Glomerular visceral epithelial cell (primary cell): ENCODE data around the gene ANK2.

Source experiments
- DNase-seq: peaks from one replicate; pipeline ENCODE4 v3.0.0-alpha.2; 2016; ENCODE audit errors: extremely low spot score

The ANK2 gene

DNA sequence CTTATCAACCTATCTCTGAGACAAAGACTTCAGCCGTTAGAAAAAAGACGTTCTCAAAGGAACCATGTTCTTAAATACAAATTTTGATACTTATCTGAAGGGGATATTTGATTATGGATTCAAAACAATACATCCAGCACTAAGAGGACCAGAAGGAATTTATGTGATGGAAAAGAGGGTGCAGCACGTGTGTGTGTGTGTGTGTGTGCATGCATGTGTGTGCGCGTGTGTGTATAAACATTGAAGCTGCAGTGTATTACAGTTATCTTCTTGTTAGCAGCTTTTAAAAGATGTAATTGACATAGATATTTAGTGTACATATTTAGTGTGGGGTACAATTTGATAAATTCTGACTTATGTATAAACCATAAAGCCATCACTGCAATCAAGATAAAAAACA lies 44.9 kb downstream of the ANK2 start:
- no peak for DNase-seq

DNA sequence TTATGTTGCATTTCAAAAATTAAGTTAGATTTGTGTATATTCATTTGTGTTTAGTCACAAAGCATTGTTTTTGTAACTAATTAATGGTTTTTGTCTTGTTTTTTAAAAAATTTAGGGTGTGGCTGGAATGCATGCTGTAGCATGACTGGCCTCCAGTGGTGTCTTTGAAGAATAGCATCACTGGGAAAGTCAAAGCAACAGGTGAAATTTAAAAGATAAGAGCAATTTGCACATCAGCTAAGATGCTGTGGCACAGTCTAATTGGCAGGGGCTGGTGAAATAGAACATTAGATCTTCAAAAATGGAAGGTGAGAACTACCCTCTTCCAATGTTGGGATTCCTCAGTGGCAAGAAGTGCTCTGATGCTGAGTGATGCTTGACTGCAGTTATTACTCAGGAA lies 45.3 kb downstream of the ANK2 start:
- DNase-seq: peak; percentile 8

DNA sequence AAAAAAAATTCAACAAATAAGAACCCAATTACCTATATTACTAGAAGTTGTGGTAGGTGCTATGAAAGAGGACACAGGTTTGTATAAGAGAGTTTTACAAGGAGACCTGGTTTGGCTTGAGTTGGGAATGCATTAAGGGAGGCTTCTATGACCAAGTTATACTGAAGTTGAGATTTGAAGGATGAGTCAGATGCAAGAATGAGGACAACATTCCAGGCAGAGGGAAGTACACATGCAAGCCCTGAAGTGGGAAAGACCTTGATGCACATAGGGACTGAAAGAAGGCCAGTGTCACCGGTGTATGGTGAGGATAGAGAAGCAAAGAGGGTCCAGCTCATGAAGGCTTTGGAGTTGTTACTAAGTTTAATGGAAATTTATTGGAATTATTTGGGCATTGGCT lies 52.2 kb downstream of the ANK2 start:
- peak; percentile 21 for DNase-seq

DNA sequence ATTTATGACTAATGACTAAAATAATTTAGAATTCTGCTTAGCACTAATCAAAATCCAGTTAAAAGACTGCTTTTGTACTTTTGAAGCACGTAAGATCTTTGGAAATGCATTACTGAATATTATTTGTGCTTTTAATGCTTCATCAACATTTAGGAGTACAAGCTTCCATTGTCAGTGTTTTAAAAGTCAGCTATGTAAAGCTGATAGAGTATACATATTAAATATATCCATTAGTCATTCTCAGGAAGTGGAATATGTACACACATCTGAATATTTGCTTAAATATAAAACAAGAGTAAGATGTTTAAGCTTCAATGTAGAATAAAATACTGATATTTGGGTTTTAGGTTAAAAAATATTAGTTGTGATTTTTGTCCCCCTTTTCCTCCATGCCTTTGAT lies 54.1 kb downstream of the ANK2 start:
- DNase-seq: no peak

DNA sequence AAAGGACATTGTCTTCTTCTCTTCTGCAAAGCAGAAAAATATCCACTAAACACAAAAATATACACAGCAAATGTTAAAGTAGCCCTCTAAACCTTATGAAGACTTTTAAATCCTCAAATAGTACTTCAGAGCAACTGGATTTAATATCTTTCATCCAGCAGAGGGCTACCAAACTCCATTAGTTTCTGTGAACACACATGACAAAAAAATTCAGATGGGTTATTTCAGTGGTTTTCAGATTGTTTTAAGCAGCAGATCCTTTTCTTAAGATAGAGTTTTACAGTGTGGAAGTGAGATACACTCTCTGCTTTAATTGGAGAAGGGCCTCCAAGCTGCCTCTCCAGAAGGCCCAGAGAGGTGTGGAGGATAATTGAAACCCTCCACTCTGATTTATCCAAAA lies 56.7 kb downstream of the ANK2 start:
- DNase-seq: peak; percentile 43

DNA sequence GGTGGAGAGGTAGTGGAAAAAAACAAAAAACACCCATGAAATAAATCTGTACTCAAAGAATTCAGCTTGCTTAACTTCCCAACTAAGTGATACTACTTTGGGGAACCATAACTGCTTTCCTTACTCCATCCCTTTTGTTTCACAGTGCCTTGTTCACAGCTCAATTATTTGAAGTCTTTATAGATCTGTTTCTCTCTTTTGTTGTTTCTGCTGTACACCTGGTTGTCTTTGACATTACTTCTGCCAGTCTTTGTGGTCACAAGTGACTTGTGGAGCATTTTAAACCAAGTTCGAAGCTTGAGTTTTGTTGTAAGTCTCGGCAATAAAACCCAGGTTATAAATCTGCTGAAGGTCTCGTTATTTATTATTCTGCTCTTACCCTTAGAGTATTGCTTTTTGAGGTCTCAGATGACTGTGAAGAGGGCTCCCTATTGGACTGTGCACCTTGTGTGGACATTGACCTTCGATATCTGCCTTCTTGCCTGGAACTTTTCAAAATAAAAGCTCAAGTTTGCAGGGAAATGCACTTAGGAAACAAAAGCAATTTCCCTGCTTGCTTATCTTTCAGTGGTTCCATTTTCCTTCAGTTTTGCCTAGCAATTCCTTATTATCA lies 59.8 kb downstream of the ANK2 start:
- DNase-seq: no peak

DNA sequence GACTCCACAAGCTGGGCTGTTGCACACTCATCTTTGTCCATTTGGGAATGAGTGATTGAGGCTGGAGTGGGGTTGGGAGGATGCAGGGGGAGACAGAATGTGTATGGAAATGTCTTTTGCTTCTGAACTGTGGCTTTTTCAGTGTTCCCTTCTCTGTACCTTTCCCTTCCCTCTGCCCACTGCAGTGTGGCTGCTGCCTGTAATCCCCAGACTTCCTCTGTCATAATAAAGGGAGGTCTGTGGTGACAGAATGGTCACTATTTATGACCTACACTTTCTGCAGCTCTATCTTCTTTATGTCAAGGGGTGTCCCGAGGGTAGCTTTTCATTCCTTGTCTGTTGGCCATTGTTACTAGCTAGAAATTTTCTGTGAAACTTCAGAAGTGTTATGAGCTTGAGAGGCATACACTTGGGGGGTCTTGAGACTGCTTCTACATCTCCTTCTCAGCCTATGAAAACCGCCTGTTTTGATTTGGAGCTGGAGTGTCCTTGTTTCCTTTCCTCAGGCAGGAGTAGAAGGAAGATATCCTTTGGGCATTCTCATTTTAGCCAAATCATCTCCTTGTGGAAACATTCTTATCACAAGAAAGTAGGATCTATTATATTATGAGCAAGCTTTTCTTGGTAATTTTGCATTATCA lies 63.0 kb downstream of the ANK2 start:
- no peak for DNase-seq

DNA sequence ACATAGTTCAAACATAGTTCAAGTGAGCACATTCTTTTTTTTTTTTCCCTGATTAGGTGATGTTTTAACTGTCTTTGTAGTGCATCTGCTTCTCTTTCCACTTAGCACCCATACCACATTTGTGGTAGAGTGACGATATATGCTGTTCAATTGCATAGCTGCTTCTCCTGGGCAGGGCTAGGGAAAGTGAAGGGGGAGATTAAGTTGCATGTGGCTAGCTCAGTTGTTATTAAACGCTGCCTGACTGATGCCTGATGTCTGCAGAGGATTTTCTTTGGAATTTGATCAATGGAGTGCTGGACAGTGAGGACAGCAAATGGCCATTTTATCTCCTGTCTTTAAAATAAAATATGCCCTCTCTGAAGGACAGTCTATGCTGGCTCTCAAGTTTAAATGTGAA lies 63.7 kb downstream of the ANK2 start:
- no peak for DNase-seq

DNA sequence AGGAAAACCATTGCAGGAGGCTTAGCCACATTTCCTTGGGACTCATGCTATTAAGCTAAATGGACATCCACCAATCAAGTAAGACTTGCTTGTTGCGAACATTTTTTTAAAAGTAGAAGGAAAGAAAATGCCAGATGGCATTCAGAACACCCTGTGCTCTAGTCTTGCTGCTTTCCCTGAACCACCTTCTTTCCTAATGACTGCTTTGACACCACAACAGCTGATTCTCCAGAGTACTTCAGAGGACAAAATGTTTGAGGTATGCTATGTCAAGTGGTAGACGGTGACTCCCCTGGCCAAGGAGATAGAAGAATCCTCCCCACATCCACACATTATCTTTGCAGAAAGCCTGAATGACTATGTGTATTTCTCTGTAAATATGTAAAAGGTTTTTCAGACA lies 65.4 kb downstream of the ANK2 start:
- no peak for DNase-seq

DNA sequence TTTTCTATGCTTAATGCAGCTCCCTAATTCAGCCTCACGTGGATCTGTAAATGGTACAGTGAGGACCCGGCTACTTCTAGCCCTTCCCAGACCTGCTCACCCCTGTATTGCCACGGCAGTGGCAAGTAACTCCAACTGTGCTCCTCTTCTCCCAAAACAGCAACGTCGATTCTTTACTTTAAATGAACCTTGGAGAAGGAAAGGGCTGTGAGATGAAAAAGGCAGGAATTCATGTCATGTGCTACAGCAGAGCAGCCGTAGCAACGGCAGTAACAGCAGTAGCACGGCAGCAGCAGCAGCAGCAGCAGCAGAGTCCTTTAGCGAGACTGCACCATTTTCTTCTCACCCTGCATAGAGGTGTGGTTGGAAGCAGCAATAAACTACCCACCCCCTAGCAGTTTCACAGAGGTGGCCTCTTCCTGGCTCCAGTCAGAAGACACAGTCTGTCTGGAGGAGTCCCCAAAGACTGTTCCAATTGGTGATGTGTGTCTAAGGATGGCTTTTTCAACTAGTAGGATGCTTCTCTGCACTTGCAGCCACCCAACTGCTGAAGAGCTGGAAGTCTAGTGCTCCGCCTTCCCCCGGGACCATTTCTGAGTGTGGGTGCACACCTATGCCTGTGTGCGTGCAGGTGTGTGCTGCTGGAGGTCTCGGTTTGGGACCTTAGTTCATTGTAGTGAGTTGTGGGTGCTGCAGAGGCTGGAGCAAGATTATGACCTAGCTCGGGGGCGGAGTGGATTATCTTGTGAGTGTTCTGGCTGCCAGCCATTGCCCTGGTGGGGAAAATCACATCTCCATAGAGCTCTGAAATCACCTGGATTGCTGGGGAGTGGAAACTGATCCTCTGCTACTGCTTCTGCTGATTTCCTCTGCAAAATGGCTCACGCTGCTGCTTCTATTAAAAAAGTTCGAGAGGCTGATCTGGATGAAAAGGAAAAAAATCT lies 67.2 kb downstream of the ANK2 start:
- DNase-seq: peak; percentile 25

DNA sequence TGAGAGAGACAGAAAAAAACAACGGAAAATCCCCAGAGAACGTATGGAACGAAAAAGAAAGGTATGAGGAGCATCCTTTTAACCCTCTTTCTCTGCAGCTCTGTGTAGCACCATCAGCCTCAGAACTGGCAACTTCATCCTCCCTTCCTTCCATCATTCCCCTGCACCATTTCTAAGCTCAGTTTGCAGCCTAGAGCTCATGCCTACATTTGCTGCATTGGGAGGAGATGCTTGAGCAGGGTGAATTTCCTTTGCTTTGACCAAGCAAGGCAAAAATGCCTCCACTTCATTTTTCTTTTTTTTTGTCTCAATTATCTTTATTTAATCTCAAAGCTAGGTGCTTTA lies 67.9 kb downstream of the ANK2 start:
- no peak for DNase-seq

DNA sequence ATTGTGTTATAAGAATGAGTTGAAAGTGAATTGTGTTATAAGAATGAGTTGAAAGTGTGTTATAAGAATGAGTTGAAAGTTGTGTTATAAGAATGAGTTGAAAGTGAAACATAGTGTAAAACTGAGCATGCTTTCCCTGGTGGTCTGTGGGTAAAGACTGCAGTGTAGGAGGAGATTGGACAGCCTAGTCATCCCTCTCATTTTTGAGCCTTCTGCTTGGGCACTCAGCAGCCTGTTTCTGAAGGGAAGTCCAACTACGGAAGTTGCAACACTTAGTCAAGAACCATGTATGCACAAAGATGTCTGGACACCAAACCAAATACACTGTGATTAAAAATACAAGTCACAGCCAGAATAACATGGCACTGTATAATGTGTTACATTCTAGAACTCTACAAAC lies 72.6 kb downstream of the ANK2 start:
- no peak for DNase-seq

DNA sequence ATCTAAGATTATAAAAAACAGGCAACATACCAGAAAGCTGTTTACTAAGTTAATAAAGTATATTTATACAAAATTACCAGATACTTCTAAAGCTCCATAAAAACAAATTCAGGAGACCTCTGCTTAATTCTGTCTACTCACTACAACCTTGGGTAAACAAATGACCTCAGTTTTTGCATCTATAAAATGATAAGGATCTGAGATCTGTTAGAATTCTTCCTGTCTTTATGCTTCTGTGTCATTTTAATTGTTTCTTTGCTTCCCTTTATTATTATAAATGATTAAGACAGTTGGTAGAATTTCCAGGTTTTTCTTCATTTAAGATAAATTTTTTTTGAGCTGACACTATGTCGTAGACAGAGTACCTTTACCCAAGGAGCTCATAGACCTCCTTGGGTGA lies 76.0 kb downstream of the ANK2 start:
- DNase-seq: no peak

DNA sequence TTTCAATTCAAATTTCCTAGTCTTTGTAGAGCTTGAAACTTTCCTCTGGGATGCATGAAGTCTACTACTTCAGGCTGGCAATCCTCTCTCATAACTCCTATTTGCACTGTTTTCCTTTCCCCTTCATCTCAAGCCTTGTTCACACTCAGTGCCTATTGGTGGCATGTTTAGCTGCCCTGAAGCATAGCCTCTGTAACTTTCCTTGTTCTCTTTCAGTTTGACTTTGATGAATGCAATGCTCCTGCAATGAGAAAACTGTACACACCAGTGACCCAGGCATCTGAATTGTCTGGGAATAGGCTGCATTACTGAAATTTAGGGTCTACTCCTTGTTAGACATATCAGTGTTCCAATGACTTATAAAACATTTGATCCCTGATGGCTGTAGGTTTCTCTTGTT lies 81.7 kb downstream of the ANK2 start:
- no peak for DNase-seq

DNA sequence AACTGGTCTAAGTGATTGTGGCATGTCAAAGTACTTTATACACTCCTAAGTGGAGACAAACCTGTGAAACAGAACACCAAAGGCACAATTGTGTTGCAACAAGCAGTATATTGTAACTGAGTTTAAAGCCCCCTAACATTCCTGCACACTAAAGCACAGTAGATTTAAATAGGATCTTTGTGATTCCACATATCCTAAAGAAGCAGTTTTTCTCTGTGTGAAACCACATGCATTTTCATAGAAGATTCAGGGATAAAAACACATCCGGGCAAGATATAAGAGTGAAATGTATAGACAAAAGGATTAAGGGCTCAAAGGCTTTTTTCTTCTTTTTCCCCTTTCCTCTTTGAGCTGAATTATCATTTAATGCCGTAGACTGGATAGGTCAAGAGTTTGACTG lies 82.2 kb downstream of the ANK2 start:
- no peak for DNase-seq

DNA sequence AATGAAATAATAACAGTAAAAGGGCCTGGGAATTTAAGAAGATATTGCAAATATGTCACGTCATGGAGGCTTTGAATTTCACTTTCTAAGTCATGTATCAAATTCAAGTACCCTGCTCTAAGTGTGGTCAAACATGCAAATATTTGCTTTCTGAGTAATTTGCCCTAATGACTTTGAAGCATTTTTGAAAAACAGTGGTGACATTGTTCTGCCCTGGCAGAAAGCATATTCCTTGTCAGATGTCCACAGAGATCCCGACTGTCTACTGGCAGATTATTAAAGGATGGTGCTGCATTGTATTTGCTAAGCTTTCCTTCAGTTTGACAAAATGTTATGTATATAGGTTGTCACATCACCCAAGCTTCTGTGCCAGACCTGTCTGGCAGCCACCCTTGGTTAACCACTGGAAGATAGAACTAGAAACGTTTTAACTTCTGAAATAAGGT lies 92.5 kb downstream of the ANK2 start:
- peak; percentile 22 for DNase-seq

DNA sequence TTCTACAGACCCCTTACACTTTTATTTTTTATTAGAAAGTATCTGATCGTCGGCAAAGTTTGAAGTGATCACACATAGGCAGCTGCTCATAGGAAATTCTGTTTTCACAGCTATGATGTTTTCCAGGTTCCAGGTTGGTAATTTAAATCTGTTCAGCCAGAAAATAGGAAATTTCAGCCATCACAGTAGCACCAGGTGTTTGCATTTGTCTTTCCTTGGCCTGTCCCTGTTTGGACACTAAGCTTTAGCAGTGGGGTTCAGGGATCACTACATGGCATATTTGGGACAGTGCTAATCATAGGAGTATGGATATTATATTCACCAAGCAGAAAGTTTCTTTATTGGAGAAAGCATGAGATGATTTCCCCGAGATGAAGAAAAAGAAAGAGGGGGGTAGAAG lies 92.9 kb downstream of the ANK2 start:
- DNase-seq: no peak

DNA sequence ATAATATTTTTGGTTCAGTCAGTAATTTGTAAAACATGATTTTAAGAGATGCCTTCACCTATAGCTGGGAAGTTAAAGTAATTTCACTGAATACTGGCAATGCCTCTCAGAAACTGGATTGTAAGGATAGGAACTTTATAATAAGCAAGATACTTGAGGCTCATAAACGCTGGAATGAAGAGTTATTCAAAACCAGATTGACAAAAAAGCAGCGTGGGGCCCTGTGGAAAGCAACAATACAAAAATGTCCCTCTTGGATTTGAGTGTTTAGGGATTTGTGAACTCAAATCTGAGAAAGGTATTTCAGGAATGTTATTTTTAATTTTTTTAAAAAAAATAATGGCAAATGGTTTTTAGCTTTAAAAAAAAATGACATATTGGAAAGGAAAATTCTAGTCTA lies 94.6 kb downstream of the ANK2 start:
- DNase-seq: no peak

DNA sequence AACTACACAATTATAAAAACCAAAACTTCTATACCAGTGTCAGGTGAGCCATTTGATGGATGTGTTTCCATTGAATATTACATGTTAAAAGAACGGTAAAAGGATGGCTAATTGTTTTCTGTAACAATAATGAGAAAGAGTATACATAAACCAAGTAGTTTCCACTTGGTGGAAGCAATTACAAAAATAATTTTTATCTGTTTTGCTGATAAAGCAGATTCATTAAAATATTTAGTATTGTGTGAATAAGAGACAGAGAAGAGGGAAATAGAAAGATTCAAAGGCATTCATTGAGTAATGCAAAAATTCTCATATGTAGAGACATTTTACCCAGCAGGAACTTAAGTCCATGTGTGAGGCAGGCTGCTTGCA lies 95.7 kb downstream of the ANK2 start:
- no peak for DNase-seq

DNA sequence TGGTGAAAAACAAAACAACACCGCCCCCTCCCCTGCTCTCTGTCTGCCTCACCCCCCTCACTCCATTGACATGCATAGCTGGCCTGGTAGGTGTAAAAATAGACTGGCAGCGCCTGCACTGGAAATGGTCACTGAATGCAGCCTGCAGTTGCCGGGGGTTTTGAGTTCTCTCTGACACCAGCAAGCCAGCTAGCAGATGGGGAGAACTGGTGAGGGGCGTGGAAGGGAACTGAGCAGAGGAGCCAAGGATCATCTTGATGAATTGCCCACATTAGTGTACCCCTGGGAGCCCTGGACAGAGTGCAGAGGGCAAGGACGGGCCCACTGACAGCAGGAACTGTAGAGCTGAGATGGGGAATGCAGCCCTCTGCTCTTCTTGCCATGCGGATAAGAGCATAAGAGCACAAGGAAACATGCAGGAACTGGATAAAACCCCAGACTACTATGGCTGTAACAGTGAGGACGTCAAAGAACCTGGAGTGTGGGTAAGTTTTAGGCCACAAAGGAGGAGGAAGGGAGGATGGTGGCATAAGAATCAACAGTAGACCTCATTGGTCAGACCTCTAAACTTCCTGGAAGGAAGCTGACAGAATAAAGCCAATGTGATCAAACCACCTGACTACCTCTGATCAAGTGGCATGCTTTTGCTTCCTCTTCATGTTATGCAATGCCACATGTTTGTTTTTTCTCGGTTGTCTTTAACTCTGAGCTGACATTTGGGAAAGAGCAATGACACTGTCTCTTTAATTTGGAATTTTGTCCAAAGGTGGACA lies 96.3 kb downstream of the ANK2 start:
- peak; percentile 7 for DNase-seq

DNA sequence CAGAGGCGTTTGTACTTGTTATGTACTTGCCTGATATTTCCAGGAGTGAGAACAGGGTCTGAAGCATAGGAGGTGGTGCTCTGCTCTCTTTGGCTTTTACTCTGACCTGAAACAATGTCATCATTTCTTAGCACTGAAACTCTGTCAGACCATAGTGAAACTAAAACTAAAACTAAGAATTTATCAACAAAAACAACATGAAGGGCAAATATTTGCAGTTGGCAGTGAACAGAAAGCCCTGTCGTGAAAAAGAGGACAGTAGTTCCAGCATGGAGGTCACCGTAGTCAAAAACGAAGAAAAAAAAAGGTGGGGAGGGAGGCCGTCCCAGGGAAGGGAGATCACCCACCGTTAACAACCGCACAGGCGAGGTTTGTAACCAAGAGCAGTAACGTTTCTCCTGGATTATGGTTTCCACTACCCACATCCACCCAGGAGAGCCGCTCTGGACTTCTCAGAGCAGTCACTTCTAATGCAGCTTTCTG lies 97.5 kb downstream of the ANK2 start:
- DNase-seq: peak; percentile 46

DNA sequence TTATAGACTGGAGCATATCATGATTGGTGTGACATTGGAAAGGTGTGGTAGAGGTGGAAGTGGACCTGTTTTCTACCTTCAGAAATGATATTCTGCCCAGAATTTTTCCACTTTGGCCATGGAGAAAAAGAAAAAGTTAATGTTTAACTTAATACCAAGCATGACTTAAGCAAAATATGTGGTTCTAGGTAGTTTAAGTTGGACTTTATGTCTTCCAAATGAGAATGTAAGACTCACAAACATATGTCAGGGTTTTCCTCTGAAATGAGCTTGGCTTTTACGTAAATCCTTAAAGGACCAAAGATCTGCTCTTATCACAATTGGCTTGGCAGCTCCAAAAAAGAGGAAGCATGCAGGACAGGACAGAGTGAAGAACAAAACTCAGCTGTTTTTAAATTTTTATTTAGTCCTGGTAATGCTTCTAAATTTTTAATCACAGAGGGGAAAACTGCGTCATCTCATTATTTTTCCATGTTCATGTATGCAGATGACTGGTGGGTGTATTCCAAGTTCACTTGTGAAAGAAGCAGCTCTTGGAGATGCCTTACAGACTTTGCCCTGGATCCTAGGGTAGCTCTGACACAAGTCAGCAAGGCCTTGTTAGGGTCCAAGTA lies 98.2 kb downstream of the ANK2 start:
- DNase-seq: peak; percentile 14
